Natural killer cell (primary cell): ENCODE measurements around the gene TAF9B. TPM values are rescaled to one million over a fixed set of nuclear protein-coding genes. Genes with fewer than 3 reads are reported as not detected.

Source experiments
- ATAC-seq, 3 donors: fragments of 150-1000 bp in 2 of 3; fragments of 200-7000 bp in 1 of 3; cut with Tn5 transposase; 1 replicate in 1 of 3; 2 replicates in 2 of 3; pipeline ENCODE4 v1.10.0; 2021; ENCODE audit warnings: mild to moderate bottlenecking in 2 of 3, moderate library complexity in 2 of 3
- DNase-seq, 2 donors: peaks; one replicate each; pipeline versions ENCODE4 v3.0.0 to v3.0.0-alpha.2; 2013 to 2021; ENCODE audit warnings: mixed read lengths in 1 of 2
- H3K27ac ChIP-seq: one replicate; pipeline ENCODE4 v1.5.1; 2013; ENCODE audit warnings: mild to moderate bottlenecking, low read length
- H3K27me3 ChIP-seq: one replicate; pipeline ENCODE4 v1.6.1; 2013; ENCODE audit warnings: low read length; ENCODE audit not compliant: control insufficient read depth, insufficient read depth
- H3K36me3 ChIP-seq: one replicate; pipeline ENCODE4 v1.6.1; 2013; ENCODE audit warnings: low read length; ENCODE audit not compliant: control insufficient read depth, insufficient read depth
- H3K4me1 ChIP-seq: one replicate; pipeline ENCODE4 v1.6.1; 2013; ENCODE audit warnings: low read length; ENCODE audit not compliant: control insufficient read depth, insufficient read depth
- H3K4me3 ChIP-seq: one replicate; pipeline ENCODE4 v1.5.1; 2013; ENCODE audit warnings: low read length
- H3K9me3 ChIP-seq: one replicate; pipeline ENCODE4 v1.6.1; 2013; ENCODE audit warnings: low read length; ENCODE audit not compliant: control insufficient read depth, insufficient read depth
- H3K27ac Mint-ChIP-seq, 2 donors: one replicate each; pipeline ENCODE4 v1.8.0; 2022; ENCODE audit warnings: mild to moderate bottlenecking in 2 of 2, mixed read lengths in 2 of 2, moderate library complexity in 1 of 2
- H3K27me3 Mint-ChIP-seq, 2 donors: one replicate each; pipeline ENCODE4 v1.8.0; 2022; ENCODE audit warnings: low read depth in 2 of 2, mixed read lengths in 2 of 2
- H3K36me3 Mint-ChIP-seq: one replicate; pipeline ENCODE4 v1.8.0; 2022; ENCODE audit warnings: mixed read lengths
- H3K4me1 Mint-ChIP-seq, 2 donors: one replicate each; pipeline ENCODE4 v1.8.0; 2022; ENCODE audit warnings: mixed read lengths in 2 of 2
- H3K4me3 Mint-ChIP-seq: one replicate; pipeline ENCODE4 v1.8.0; 2022; ENCODE audit warnings: mild to moderate bottlenecking, moderate library complexity, mixed read lengths
- H3K9me3 Mint-ChIP-seq, 2 donors: one replicate each; pipeline ENCODE4 v1.8.0; 2022; ENCODE audit warnings: mixed read lengths in 2 of 2
- WGBS: methylation state at CpG from one replicate; pipeline ENCODE4 v1.1.7; 2013; ENCODE audit warnings: missing lambda C conversion rate; ENCODE audit not compliant: insufficient coverage; 5-methylcytosine and 5-hydroxymethylcytosine counted together
- intact Hi-C: fragments of 100-400 bp; cut with micrococcal nuclease; formaldehyde crosslinking; loops from one replicate; pipeline ENCODE4 v1.14.2; 2022
- total RNA-seq, 4 donors: library from RNA; stranded (reverse); fragments of 120-200 nt in 1 of 4; gene quantifications; one replicate each; pipeline versions ENCODE4 v1.2.3 to v1.2.4, GENCODE V29; 2013 to 2022
- TF ChIP-seq, protein P1 (sequence below): fragments of 200-600 bp; IDR thresholded peaks from one replicate; pipeline ENCODE4 v1.8.0; 2022; ENCODE audit warnings: antibody characterized with exemption

Gene TAF9B
- total RNA-seq, 3 donors from 2014 or later (not counting 1 experiment from before 2014, with no cell fraction given): 5.6 to 6.8 (median 6.1) TPM

DNA sequence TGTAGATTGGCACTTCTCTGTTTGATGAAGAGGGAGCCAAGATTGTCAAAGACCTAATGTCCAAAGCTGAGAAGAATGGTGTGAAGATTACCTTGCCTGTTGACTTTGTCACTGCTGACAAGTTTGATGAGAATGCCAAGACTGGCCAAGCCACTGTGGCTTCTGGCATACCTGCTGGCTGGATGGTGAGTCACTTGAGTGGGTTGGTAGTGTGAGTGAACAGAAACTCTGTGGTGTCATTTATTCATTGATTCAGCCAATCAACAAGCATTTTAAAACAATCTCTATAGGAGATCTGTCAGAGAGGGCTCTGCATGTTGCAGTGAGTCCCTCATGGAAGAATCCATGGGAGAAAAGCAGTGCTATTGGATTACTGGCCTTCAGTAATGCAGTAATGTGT, 16.3 kb downstream of the TAF9B start:
- ATAC-seq: peak in 1 of 3 donors; percentile 15
- Histone ChIP-seq H3K9me3 (no peaks in the 10 kb centered on the region), H3K36me3 (peaks cover 67% of the 10 kb centered on the region), H3K4me3 (no peak overlapping the region), H3K27me3 (no peaks in the 10 kb centered on the region), H3K27ac (no peak overlapping the region), H3K4me1 (no peaks in the 10 kb centered on the region)
- H3K36me3 Mint-ChIP-seq: no peaks in the 10 kb centered on the region
- intact Hi-C loops: no loop called here
- H3K4me3 Mint-ChIP-seq: no peak overlapping the region
- no peak for DNase-seq
- no peaks in the 10 kb centered on the region for H3K9me3 Mint-ChIP-seq
- TF ChIP-seq, protein P1, sequence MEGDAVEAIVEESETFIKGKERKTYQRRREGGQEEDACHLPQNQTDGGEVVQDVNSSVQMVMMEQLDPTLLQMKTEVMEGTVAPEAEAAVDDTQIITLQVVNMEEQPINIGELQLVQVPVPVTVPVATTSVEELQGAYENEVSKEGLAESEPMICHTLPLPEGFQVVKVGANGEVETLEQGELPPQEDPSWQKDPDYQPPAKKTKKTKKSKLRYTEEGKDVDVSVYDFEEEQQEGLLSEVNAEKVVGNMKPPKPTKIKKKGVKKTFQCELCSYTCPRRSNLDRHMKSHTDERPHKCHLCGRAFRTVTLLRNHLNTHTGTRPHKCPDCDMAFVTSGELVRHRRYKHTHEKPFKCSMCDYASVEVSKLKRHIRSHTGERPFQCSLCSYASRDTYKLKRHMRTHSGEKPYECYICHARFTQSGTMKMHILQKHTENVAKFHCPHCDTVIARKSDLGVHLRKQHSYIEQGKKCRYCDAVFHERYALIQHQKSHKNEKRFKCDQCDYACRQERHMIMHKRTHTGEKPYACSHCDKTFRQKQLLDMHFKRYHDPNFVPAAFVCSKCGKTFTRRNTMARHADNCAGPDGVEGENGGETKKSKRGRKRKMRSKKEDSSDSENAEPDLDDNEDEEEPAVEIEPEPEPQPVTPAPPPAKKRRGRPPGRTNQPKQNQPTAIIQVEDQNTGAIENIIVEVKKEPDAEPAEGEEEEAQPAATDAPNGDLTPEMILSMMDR: no peak
- H3K27ac Mint-ChIP-seq: no peak overlapping the region
- H3K27me3 Mint-ChIP-seq: no peaks in the 10 kb centered on the region
- H3K4me1 Mint-ChIP-seq: peaks cover 0 to 10% of the 10 kb centered on the region in 2 donors

DNA sequence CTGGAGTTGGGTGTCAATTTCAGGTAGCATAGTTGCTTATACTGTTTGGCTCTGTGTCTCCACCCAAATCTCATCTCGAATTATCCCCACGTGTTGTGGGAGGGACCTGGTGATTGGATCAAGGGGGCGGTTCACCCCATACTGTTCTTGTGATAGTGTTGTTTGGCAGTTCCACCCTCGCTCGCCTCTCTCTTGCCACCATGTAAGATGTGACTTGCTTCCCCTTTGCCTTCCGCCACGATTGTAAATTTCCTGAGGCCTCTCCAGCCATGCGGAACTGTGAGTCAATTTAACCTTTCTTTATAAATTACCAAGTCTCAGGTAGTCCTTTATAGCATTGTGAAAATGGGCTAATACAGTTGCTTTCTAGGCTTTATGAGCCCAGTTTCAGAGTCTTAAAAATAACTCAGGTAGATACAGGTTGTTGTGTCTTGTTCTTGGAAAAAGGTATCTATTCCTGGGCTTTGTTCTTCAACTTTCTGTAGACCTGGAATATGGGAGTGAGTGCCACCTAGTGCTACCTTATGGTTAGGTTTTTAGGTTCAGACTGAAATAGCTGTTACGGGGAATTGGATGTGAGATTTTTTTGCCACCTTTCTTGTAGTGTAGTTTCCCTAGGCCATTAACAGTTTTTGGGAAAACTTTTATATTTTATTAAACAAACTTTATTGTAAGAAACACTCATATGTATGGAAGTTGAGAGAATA, 19.8 kb downstream of the TAF9B start:
- intact Hi-C loops: no loop called here
- ATAC-seq: peak in 1 of 3 donors; percentile 16
- no peaks in the 10 kb centered on the region for H3K27me3 ChIP-seq
- no peaks in the 10 kb centered on the region for H3K9me3 ChIP-seq
- TF ChIP-seq, protein P1: no peak
- Mint-ChIP-seq H3K36me3 (no peaks in the 10 kb centered on the region), H3K4me3 (no peak overlapping the region), H3K4me1 (peaks cover 0 to 17% of the 10 kb centered on the region in 2 donors), H3K27ac (peak overlapping the region in 1 of 2 donors; percentile 31), H3K27me3 (no peaks in the 10 kb centered on the region), H3K9me3 (no peaks in the 10 kb centered on the region)
- peak in 1 of 2 donors; percentile 27 for DNase-seq
- H3K36me3 ChIP-seq: peaks cover 77% of the 10 kb centered on the region
- H3K4me3 ChIP-seq: no peak overlapping the region
- H3K4me1 ChIP-seq: no peaks in the 10 kb centered on the region
- no peak overlapping the region for H3K27ac ChIP-seq
- WGBS: no CpG with 5 or more reads among the region's 9 CpGs

DNA sequence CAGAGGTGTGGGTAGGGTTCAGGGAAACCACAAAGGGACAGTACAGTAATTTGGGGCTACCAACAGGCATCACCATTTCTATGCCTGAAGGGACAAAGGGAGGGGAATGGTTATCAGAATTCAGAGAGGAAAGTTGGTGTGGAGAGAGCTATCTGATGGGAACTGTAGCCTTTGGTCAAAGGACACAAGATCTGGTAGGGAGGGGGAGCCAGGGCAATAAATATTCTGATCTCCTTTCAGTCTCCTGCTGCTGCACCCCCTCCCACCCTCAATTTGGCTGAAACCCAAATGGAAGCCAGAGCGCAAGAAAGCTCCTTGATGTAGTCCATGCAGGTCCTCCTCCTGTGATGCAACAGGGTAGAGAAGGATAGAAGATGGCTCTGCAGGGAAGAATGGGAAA, 20.8 kb downstream of the TAF9B start:
- peaks cover 77% of the 10 kb centered on the region for H3K36me3 ChIP-seq
- no peak for DNase-seq
- H3K27me3 ChIP-seq: no peaks in the 10 kb centered on the region
- peak overlapping the region in 1 of 2 donors; percentile 31 for H3K27ac Mint-ChIP-seq
- no peak overlapping the region for H3K4me3 ChIP-seq
- intact Hi-C loops: no loop called here
- peaks cover 0 to 17% of the 10 kb centered on the region in 2 donors for H3K4me1 Mint-ChIP-seq
- H3K27ac ChIP-seq: no peak overlapping the region
- TF ChIP-seq, protein P1: no peak
- H3K9me3 ChIP-seq: no peaks in the 10 kb centered on the region
- no peaks in the 10 kb centered on the region for H3K4me1 ChIP-seq
- no peaks in the 10 kb centered on the region for H3K9me3 Mint-ChIP-seq
- H3K4me3 Mint-ChIP-seq: no peak overlapping the region
- WGBS: 100% methylated on average over 1 of the region's 1 CpG
- H3K36me3 Mint-ChIP-seq: no peaks in the 10 kb centered on the region
- ATAC-seq: no peak
- no peaks in the 10 kb centered on the region for H3K27me3 Mint-ChIP-seq

DNA sequence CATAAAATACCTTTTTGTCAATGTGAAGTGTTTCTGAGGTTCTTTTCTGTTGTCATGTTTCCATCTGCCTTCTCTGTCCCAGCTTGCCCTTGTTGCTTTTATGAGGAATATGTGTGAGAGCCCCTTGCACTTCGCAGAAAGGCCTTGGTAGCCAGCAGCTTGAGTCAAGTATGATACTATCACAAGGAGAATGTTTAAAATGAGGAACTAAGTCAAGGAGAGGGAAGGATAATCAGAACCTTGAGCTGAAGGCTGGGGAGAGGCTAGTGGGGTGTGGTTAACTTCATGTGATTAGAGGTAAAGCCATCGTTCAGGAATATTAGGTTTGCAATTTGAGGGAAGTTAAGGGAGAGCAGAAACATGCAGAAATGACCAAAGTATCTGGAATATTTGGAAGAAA, 22.7 kb downstream of the TAF9B start:
- H3K36me3 ChIP-seq: peaks cover 85% of the 10 kb centered on the region
- 49% methylated on average over 2 of the region's 2 CpGs for WGBS
- TF ChIP-seq, protein P1: no peak
- Mint-ChIP-seq H3K27me3 (no peaks in the 10 kb centered on the region), H3K4me1 (peaks cover 0 to 12% of the 10 kb centered on the region in 2 donors), H3K4me3 (no peak overlapping the region), H3K9me3 (no peaks in the 10 kb centered on the region), H3K27ac (peak overlapping the region; percentile 11 to 60), H3K36me3 (no peaks in the 10 kb centered on the region)
- intact Hi-C loops: no loop called here
- H3K4me1 ChIP-seq: no peaks in the 10 kb centered on the region
- no peaks in the 10 kb centered on the region for H3K9me3 ChIP-seq
- H3K27me3 ChIP-seq: no peaks in the 10 kb centered on the region
- ATAC-seq (no peak), DNase-seq (no peak)
- no peak overlapping the region for H3K27ac ChIP-seq
- H3K4me3 ChIP-seq: no peak overlapping the region
